H1 (cell line): Measurements from ENCODE around the gene CHRNA1.

ENCODE experiments used
- CBX8 ChIP-seq: fragments of 300-800, 300-1000 bp; sonication (generic); IDR thresholded peaks from 2 replicates; pipeline ENCODE4 v1.7.1; 2016; ENCODE audit warnings: low read depth, low read length, borderline replicate concordance
- CEBPB ChIP-seq: IDR thresholded peaks from 2 replicates; pipeline ENCODE4 v1.6.1; 2012; ENCODE audit warnings: low read depth, low read length
- EP300 ChIP-seq, 2 experiments: IDR thresholded peaks; 1 replicate in 1 of 2; 2 replicates in 1 of 2; pipeline ENCODE4 v1.6.1; 2011 to 2012; ENCODE audit warnings: low read depth in 2 of 2, low read length in 2 of 2, mild to moderate bottlenecking in 2 of 2, borderline replicate concordance in 1 of 2, inconsistent platforms in 1 of 2, moderate library complexity in 1 of 2
- EZH2 ChIP-seq: fragments of 200-600 bp; sonication (generic); IDR thresholded peaks from 2 replicates; pipeline ENCODE4 v1.7.1; 2012; ENCODE audit warnings: low read depth, mild to moderate bottlenecking, moderate library complexity, low read length, inconsistent platforms; ENCODE audit not compliant: severe bottlenecking
- JUND ChIP-seq: IDR thresholded peaks from 2 replicates; pipeline ENCODE4 v1.6.1; 2011; ENCODE audit warnings: mild to moderate bottlenecking, improper control_type of control experiment, low read length
- NRF1 ChIP-seq: IDR thresholded peaks from 2 replicates; pipeline ENCODE4 v1.6.1; 2011; ENCODE audit warnings: mild to moderate bottlenecking, low read depth, low read length, improper control_type of control experiment
- RBBP5 ChIP-seq: IDR thresholded peaks from 2 replicates; pipeline ENCODE4 v1.7.1; 2012; ENCODE audit warnings: low read depth, mild to moderate bottlenecking, inconsistent platforms, low read length, moderate library complexity, borderline replicate concordance
- SP1 ChIP-seq: IDR thresholded peaks from 2 replicates; pipeline ENCODE4 v1.6.1; 2011; ENCODE audit warnings: low read depth, low read length
- SP2 ChIP-seq: IDR thresholded peaks from 2 replicates; pipeline ENCODE4 v1.6.1; 2012; ENCODE audit warnings: mild to moderate bottlenecking, low read length, inconsistent platforms
- TF ChIP-seq, protein P1 (sequence below), 3 experiments: IDR thresholded peaks; 1 replicate in 2 of 3; 2 replicates in 1 of 3; pipeline versions ENCODE4 v1.5.1 to v1.6.1; 2011; ENCODE audit warnings: low read length in 3 of 3, mild to moderate bottlenecking in 3 of 3, inconsistent platforms in 2 of 3, low read depth in 1 of 3, moderate library complexity in 1 of 3; ENCODE audit not compliant: insufficient read depth in 1 of 3; ENCODE audit errors: control extremely low read depth in 1 of 3

DNA sequence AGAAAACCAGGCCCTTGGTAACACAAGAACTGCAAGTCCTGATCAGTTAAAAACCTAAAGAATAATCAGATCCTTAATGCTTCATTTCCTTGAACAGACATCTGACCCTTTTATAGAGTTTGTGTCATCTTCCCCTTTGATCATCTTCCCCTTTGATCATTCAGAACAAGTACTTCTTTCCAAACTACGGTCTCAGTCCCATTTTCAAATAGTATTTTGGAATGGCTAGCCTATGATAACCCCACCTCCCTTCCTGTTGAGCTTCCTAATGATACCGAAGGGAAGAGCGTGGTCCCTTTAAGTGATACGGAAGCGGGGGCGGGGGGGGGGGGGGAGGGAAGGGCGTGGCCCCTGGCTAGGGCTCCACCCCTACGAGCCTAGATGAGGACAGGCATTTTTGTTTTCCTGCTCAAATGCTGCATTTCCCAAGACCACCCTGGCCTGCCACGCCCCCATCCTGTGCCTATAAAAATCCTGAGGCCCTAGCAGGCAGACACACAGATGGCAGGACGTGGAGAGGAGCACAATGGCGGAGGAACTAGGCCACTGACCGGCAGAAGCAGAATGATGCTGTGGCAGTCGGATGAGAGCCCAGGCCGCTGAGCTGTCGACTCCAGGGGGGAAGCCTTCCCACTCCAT, 24.1 kb upstream of the CHRNA1 start:
- TF ChIP-seq, protein P1, sequence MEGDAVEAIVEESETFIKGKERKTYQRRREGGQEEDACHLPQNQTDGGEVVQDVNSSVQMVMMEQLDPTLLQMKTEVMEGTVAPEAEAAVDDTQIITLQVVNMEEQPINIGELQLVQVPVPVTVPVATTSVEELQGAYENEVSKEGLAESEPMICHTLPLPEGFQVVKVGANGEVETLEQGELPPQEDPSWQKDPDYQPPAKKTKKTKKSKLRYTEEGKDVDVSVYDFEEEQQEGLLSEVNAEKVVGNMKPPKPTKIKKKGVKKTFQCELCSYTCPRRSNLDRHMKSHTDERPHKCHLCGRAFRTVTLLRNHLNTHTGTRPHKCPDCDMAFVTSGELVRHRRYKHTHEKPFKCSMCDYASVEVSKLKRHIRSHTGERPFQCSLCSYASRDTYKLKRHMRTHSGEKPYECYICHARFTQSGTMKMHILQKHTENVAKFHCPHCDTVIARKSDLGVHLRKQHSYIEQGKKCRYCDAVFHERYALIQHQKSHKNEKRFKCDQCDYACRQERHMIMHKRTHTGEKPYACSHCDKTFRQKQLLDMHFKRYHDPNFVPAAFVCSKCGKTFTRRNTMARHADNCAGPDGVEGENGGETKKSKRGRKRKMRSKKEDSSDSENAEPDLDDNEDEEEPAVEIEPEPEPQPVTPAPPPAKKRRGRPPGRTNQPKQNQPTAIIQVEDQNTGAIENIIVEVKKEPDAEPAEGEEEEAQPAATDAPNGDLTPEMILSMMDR (IDR thresholded peaks at IDR 0.05; ENCODE audit: control extremely low read depth in 1 of 3, insufficient read depth in 1 of 3, low read depth in 1 of 3, low read length in 3 of 3) = no peak
- TF ChIP-seq SP2 (no peak), EZH2 (no peak), JUND (no peak), EP300 (IDR thresholded peaks at IDR 0.05; ENCODE audit: borderline replicate concordance in 1 of 2, low read depth in 2 of 2, low read length in 2 of 2) (no peak), CEBPB (no peak), NRF1 (no peak), RBBP5 (no peak), SP1 (0 out of 2 replicates have a peak, but pooled peaks have one; percentile 57), CBX8 (no peak)
